Measurements from ENCODE around the gene ZNF483.
"Not testable (repeated sequence)": the region's sequence is repeated elsewhere in the genome, so short reads cannot be mapped to it uniquely, and the experiment has no call there.

ZNF483 gene

GRCh38 chr9:111525056-111525977 lies at the start of gene ZNF483:
Gene ZNF483, plus strand, starts transcription at chr9:111525179. Its CDS starts 2,217 bp downstream, at chr9:111527396.
- in situ Hi-C loops (cut with MboI; ENCODE audit: low sequenced_read_pairs), result no loop called here

GRCh38 chr9:111475195-111475594 lies 49.8 kb upstream of the ZNF483 start:
- in situ Hi-C loops (cut with MboI; ENCODE audit: low sequenced_read_pairs), result no loop called here

GRCh38 chr9:111477677-111478076 lies 47.3 kb upstream of the ZNF483 start:
- in situ Hi-C loops (cut with MboI; ENCODE audit: low sequenced_read_pairs), result no loop called here

GRCh38 chr9:111481885-111482636 lies 42.9 kb upstream of the ZNF483 start:
- in situ Hi-C loops (cut with MboI; ENCODE audit: low sequenced_read_pairs), result no loop called here

GRCh38 chr9:111482694-111483438 lies 42.1 kb upstream of the ZNF483 start:
- in situ Hi-C loops (cut with MboI; ENCODE audit: low sequenced_read_pairs), result no loop called here

GRCh38 chr9:111483439-111483857 lies 41.5 kb upstream of the ZNF483 start:
- in situ Hi-C loops (cut with MboI; ENCODE audit: low sequenced_read_pairs), result no loop called here

- in situ Hi-C loops (cut with MboI; ENCODE audit: low sequenced_read_pairs), result no loop called here
These were observed 41.0 kb upstream of the ZNF483 start, which contains the start of gene ECPAS for GRCh38 chr9:111483858-111484571. Gene ECPAS, minus strand, starts transcription at chr9:111484383. Its CDS starts 11,465 bp downstream, at chr9:111472918.

- in situ Hi-C loops (cut with MboI; ENCODE audit: low sequenced_read_pairs), result no loop called here
These were observed 40.4 kb upstream of the ZNF483 start for GRCh38 chr9:111484572-111484894.

GRCh38 chr9:111497196-111497595 lies 27.8 kb upstream of the ZNF483 start:
- in situ Hi-C loops (cut with MboI; ENCODE audit: low sequenced_read_pairs), result not testable (repeated sequence)

GRCh38 chr9:111501005-111501562 lies 23.9 kb upstream of the ZNF483 start:
- in situ Hi-C loops (cut with MboI; ENCODE audit: low sequenced_read_pairs), result no loop called here

- in situ Hi-C loops (cut with MboI; ENCODE audit: low sequenced_read_pairs), result no loop called here
These were observed 23.3 kb upstream of the ZNF483 start for GRCh38 chr9:111501648-111502047.

GRCh38 chr9:111502506-111502905 lies 22.5 kb upstream of the ZNF483 start:
- in situ Hi-C loops (cut with MboI; ENCODE audit: low sequenced_read_pairs), result no loop called here

GRCh38 chr9:111511581-111511980 lies 13.4 kb upstream of the ZNF483 start:
- in situ Hi-C loops (cut with MboI; ENCODE audit: low sequenced_read_pairs), result not testable (repeated sequence)

GRCh38 chr9:111514967-111515366 lies 10.0 kb upstream of the ZNF483 start:
- in situ Hi-C loops (cut with MboI; ENCODE audit: low sequenced_read_pairs), result no loop called here

- in situ Hi-C loops (cut with MboI; ENCODE audit: low sequenced_read_pairs), result no loop called here
These were observed 8.9 kb upstream of the ZNF483 start for GRCh38 chr9:111516061-111516465.

GRCh38 chr9:111524731-111525055 lies 286 bp upstream of the ZNF483 start:
- in situ Hi-C loops (cut with MboI; ENCODE audit: low sequenced_read_pairs), result no loop called here

GRCh38 chr9:111527347-111527746 lies 2.4 kb downstream of the ZNF483 start:
- in situ Hi-C loops (cut with MboI; ENCODE audit: low sequenced_read_pairs), result no loop called here

- in situ Hi-C loops (cut with MboI; ENCODE audit: low sequenced_read_pairs), result no loop called here
These were observed 4.8 kb downstream of the ZNF483 start for GRCh38 chr9:111529787-111530186.

GRCh38 chr9:111531716-111532115 lies 6.7 kb downstream of the ZNF483 start:
- in situ Hi-C loops (cut with MboI; ENCODE audit: low sequenced_read_pairs), result no loop called here

- in situ Hi-C loops (cut with MboI; ENCODE audit: low sequenced_read_pairs), result no loop called here
These were observed 8.3 kb downstream of the ZNF483 start for GRCh38 chr9:111533099-111533790.

All from HL-60/S4 (cell line).